Suprapubic skin (tissue), 3 donors: Measurements from ENCODE around the gene CDC42SE2.

ENCODE experiments used
- POLR2A ChIP-seq, 2 donors: fragments of 450-650 bp; IDR thresholded peaks; one replicate each; pipeline ENCODE4 v1.6.1; 2017; ENCODE audit warnings: antibody characterized with exemption in 2 of 2, mild to moderate bottlenecking in 2 of 2, moderate library complexity in 2 of 2
- TF ChIP-seq, protein P1 (sequence below), 2 donors: fragments of 200-600 bp in 1 of 2; fragments of 450-650 bp in 1 of 2; sonication (generic) in 1 of 2; IDR thresholded peaks; one replicate each; pipeline ENCODE4 v1.5.1; 2016 to 2019; ENCODE audit warnings: antibody characterized with exemption in 2 of 2, mild to moderate bottlenecking in 1 of 2, moderate library complexity in 1 of 2

DNA sequence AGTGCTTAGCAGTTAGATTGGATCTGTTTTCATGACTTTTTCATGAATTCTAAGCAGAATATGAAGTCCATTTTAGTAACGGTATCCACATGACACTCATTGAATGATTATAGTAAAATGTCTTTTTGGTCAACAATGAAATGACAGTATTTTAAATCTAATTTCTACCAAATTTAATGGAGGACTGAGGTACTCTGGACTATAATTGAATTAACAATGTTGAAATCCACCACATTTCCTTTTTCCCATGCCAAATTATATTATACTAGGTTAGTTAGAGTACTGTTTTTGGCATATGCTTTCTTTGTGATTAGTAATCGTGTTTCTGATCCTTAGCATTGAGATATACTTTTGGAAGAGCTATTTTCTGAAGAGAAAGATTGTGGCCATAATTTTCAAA is 40.6 kb downstream of the CDC42SE2 start:
- TF ChIP-seq, protein P1, sequence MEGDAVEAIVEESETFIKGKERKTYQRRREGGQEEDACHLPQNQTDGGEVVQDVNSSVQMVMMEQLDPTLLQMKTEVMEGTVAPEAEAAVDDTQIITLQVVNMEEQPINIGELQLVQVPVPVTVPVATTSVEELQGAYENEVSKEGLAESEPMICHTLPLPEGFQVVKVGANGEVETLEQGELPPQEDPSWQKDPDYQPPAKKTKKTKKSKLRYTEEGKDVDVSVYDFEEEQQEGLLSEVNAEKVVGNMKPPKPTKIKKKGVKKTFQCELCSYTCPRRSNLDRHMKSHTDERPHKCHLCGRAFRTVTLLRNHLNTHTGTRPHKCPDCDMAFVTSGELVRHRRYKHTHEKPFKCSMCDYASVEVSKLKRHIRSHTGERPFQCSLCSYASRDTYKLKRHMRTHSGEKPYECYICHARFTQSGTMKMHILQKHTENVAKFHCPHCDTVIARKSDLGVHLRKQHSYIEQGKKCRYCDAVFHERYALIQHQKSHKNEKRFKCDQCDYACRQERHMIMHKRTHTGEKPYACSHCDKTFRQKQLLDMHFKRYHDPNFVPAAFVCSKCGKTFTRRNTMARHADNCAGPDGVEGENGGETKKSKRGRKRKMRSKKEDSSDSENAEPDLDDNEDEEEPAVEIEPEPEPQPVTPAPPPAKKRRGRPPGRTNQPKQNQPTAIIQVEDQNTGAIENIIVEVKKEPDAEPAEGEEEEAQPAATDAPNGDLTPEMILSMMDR (IDR thresholded peaks at IDR 0.05) = no peak
- no peak for TF ChIP-seq POLR2A (IDR thresholded peaks at IDR 0.05)
